ENCODE measurements around the gene VIPR2.

VIPR2 gene

DNA sequence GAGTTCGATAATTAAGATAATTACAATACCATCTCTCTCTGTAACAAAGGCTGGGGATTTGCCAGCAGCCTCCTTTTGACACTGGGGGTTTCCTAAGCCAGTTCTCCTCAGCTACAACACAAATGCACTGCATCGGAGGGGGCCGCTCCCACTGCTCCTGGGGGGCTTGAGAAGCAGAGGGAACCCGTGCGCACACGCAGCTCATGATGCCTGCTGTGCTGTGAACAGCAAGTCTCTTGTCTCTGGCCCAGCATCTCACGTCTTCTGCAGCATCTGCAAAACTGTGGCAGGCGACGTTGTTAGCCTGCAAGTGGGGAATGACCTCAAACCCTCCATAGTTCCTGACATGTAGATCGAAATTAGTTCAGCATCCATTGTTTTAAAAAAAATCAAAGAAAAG is 5.5 kb downstream of the VIPR2 start:
- ATAC-seq: no peak

DNA sequence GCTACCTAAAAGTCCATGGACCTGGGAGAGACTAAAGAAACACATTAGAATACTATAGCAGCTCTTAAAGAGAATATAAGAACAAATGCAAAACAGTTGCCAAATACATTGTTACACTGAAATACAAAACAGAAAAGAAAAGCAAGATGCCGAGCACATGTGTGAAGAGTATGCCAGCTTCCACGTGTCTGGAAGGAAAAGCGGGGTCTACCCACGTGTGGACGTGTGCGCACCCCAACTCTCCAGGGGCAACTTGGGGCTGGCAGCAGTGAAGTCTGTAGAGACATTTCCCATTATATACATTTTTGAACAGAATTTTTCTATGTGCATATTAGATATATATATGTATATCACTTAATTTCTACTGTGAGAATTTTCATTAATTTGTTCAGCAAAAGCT is 6.2 kb downstream of the VIPR2 start:
- TF ChIP-seq BACH2 (CRISPR knock-in tag; IDR thresholded peaks at IDR 0.05; ENCODE audit: borderline replicate concordance) (no peak), ZC3H10 (CRISPR knock-in tag; IDR thresholded peaks at IDR 0.05) (no peak), ISL1 (CRISPR knock-in tag; IDR thresholded peaks at IDR 0.05) (no peak), ZFP3 (CRISPR knock-in tag; IDR thresholded peaks at IDR 0.05) (no peak), ZNF565 (CRISPR knock-in tag; conservative IDR thresholded peaks at IDR 0.05; ENCODE audit: low read depth) (no peak), ARNTL (CRISPR knock-in tag; IDR thresholded peaks at IDR 0.05; ENCODE audit: borderline replicate concordance, low read depth) (no peak), ZNF70 (CRISPR knock-in tag; IDR thresholded peaks at IDR 0.05) (no peak), CSDC2 (CRISPR knock-in tag; IDR thresholded peaks at IDR 0.05) (no peak), ESRRG (CRISPR knock-in tag; IDR thresholded peaks at IDR 0.05) (no peak), PPARA (CRISPR knock-in tag; IDR thresholded peaks at IDR 0.05; ENCODE audit: borderline replicate concordance) (no peak), RARB (CRISPR knock-in tag; IDR thresholded peaks at IDR 0.05) (no peak), OSR1 (CRISPR knock-in tag; IDR thresholded peaks at IDR 0.05) (no peak), ZNF8 (CRISPR knock-in tag; IDR thresholded peaks at IDR 0.05) (no peak)
- TF ChIP-seq, protein P1, sequence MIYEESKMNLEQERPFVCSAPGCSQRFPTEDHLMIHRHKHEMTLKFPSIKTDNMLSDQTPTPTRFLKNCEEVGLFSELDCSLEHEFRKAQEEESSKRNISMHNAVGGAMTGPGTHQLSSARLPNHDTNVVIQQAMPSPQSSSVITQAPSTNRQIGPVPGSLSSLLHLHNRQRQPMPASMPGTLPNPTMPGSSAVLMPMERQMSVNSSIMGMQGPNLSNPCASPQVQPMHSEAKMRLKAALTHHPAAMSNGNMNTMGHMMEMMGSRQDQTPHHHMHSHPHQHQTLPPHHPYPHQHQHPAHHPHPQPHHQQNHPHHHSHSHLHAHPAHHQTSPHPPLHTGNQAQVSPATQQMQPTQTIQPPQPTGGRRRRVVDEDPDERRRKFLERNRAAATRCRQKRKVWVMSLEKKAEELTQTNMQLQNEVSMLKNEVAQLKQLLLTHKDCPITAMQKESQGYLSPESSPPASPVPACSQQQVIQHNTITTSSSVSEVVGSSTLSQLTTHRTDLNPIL (CRISPR knock-in tag; IDR thresholded peaks at IDR 0.05; ENCODE audit: low read depth): no peak
- TF ChIP-seq, protein P2, sequence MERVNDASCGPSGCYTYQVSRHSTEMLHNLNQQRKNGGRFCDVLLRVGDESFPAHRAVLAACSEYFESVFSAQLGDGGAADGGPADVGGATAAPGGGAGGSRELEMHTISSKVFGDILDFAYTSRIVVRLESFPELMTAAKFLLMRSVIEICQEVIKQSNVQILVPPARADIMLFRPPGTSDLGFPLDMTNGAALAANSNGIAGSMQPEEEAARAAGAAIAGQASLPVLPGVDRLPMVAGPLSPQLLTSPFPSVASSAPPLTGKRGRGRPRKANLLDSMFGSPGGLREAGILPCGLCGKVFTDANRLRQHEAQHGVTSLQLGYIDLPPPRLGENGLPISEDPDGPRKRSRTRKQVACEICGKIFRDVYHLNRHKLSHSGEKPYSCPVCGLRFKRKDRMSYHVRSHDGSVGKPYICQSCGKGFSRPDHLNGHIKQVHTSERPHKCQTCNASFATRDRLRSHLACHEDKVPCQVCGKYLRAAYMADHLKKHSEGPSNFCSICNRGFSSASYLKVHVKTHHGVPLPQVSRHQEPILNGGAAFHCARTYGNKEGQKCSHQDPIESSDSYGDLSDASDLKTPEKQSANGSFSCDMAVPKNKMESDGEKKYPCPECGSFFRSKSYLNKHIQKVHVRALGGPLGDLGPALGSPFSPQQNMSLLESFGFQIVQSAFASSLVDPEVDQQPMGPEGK (CRISPR knock-in tag; IDR thresholded peaks at IDR 0.05; ENCODE audit: borderline replicate concordance): no peak
- ATAC-seq: no peak

More for the DNA sequence above, 5.5 kb downstream of the VIPR2 start:
- TF ChIP-seq ISL1 (CRISPR knock-in tag; IDR thresholded peaks at IDR 0.05): no peak
- no peak for TF ChIP-seq ZNF8 (CRISPR knock-in tag; IDR thresholded peaks at IDR 0.05)
- TF ChIP-seq, protein P2 (CRISPR knock-in tag; IDR thresholded peaks at IDR 0.05; ENCODE audit: borderline replicate concordance): no peak
- TF ChIP-seq PPARA (CRISPR knock-in tag; IDR thresholded peaks at IDR 0.05; ENCODE audit: borderline replicate concordance): no peak
- TF ChIP-seq ZFP30 (CRISPR knock-in tag; IDR thresholded peaks at IDR 0.05): no peak
- TF ChIP-seq SNAI2 (CRISPR knock-in tag; IDR thresholded peaks at IDR 0.05): no peak
- TF ChIP-seq ZC3H10 (CRISPR knock-in tag; IDR thresholded peaks at IDR 0.05): no peak
- no peak for TF ChIP-seq ESRRG (CRISPR knock-in tag; IDR thresholded peaks at IDR 0.05)

DNA sequence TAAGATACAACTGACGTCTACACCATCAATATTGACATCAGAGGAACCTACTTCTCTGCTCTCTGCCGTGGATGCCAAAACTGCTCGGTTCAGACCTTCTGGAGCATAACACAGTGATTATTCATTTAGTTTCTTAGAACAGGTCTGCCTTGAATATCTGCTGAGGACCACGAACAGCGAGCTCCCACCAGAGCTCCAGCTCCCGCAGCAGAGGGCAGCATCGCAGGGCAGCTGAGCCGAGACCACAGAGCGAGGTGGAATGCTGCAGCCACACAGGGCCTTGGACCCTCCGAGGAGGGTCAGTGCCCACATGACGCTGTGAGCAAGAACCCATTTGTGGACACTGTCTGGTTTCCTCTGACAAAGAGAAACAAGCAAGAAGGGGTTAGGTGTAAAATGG is 6.8 kb downstream of the VIPR2 start:
- TF ChIP-seq, protein P2 (CRISPR knock-in tag; IDR thresholded peaks at IDR 0.05; ENCODE audit: borderline replicate concordance): no peak
- TF ChIP-seq, protein P3, sequence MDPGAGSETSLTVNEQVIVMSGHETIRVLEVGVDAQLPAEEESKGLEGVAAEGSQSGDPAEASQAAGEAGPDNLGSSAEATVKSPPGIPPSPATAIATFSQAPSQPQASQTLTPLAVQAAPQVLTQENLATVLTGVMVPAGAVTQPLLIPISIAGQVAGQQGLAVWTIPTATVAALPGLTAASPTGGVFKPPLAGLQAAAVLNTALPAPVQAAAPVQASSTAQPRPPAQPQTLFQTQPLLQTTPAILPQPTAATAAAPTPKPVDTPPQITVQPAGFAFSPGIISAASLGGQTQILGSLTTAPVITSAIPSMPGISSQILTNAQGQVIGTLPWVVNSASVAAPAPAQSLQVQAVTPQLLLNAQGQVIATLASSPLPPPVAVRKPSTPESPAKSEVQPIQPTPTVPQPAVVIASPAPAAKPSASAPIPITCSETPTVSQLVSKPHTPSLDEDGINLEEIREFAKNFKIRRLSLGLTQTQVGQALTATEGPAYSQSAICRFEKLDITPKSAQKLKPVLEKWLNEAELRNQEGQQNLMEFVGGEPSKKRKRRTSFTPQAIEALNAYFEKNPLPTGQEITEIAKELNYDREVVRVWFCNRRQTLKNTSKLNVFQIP (CRISPR knock-in tag; IDR thresholded peaks at IDR 0.05; ENCODE audit: borderline replicate concordance, low read depth): no peak
- TF ChIP-seq SNAI2 (CRISPR knock-in tag; IDR thresholded peaks at IDR 0.05) (no peak), ESRRG (CRISPR knock-in tag; IDR thresholded peaks at IDR 0.05) (no peak), TCF4 (CRISPR knock-in tag; IDR thresholded peaks at IDR 0.05; ENCODE audit: borderline replicate concordance) (no peak), ZC3H10 (CRISPR knock-in tag; IDR thresholded peaks at IDR 0.05) (no peak), ZFP30 (CRISPR knock-in tag; IDR thresholded peaks at IDR 0.05) (no peak), GLIS3 (CRISPR knock-in tag; IDR thresholded peaks at IDR 0.05) (no peak), ZNF565 (CRISPR knock-in tag; conservative IDR thresholded peaks at IDR 0.05; ENCODE audit: low read depth) (no peak), PPARA (CRISPR knock-in tag; IDR thresholded peaks at IDR 0.05; ENCODE audit: borderline replicate concordance) (no peak)
- TF ChIP-seq, protein P4, sequence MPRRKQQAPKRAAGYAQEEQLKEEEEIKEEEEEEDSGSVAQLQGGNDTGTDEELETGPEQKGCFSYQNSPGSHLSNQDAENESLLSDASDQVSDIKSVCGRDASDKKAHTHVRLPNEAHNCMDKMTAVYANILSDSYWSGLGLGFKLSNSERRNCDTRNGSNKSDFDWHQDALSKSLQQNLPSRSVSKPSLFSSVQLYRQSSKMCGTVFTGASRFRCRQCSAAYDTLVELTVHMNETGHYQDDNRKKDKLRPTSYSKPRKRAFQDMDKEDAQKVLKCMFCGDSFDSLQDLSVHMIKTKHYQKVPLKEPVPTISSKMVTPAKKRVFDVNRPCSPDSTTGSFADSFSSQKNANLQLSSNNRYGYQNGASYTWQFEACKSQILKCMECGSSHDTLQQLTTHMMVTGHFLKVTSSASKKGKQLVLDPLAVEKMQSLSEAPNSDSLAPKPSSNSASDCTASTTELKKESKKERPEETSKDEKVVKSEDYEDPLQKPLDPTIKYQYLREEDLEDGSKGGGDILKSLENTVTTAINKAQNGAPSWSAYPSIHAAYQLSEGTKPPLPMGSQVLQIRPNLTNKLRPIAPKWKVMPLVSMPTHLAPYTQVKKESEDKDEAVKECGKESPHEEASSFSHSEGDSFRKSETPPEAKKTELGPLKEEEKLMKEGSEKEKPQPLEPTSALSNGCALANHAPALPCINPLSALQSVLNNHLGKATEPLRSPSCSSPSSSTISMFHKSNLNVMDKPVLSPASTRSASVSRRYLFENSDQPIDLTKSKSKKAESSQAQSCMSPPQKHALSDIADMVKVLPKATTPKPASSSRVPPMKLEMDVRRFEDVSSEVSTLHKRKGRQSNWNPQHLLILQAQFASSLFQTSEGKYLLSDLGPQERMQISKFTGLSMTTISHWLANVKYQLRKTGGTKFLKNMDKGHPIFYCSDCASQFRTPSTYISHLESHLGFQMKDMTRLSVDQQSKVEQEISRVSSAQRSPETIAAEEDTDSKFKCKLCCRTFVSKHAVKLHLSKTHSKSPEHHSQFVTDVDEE (CRISPR knock-in tag; IDR thresholded peaks at IDR 0.05): no peak
- TF ChIP-seq, protein P5, sequence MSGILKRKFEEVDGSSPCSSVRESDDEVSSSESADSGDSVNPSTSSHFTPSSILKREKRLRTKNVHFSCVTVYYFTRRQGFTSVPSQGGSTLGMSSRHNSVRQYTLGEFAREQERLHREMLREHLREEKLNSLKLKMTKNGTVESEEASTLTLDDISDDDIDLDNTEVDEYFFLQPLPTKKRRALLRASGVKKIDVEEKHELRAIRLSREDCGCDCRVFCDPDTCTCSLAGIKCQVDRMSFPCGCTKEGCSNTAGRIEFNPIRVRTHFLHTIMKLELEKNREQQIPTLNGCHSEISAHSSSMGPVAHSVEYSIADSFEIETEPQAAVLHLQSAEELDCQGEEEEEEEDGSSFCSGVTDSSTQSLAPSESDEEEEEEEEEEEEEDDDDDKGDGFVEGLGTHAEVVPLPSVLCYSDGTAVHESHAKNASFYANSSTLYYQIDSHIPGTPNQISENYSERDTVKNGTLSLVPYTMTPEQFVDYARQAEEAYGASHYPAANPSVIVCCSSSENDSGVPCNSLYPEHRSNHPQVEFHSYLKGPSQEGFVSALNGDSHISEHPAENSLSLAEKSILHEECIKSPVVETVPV (CRISPR knock-in tag; IDR thresholded peaks at IDR 0.05): no peak
- no peak for ATAC-seq
